GM18517 (cell line): ENCODE data around the gene GALR2.

Experiments
- ATAC-seq: cut with Tn5 transposase; IDR thresholded peaks from one replicate; pipeline ENCODE4 v1.9.1; 2021; ENCODE audit warnings: mild to moderate bottlenecking, moderate library complexity; ENCODE audit not compliant: unreplicated experiment

The GALR2 gene

DNA sequence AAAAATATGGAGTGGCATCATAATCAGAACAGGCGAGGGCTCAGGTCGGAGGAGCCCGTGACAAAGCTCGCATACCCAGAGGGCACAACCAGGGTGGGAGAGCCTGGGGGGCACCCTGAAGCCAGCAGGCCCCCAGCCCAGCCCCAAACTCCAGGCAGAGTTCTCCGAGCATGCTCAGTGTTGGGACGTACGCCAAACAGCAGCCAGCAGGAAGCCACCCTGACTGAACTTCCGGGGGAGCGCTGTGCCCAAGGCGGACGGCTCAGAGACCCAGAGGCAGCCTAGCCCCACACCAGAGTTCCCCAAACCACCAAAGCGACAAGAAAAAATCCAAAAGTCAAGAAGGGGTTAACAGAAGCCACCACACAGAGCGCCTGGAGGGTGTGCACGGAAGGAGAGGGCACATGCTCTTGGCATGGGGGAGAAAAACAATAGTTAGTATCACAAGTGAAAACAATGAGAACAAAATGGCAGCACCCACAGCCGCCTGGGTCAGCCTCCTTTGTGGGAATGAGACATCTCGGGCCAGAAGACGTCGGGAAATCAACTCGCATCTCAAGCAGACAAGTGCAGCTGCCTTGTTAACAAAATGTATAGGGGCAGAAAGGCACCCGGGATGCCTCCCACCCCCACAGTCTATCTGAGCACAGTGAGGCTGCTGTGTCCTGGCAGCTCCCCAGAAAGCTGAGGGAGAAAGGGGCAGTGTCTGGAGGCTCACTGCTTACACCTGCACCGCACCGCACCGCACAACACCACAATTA is 17.1 kb downstream of the GALR2 start:
- no peak for ATAC-seq

DNA sequence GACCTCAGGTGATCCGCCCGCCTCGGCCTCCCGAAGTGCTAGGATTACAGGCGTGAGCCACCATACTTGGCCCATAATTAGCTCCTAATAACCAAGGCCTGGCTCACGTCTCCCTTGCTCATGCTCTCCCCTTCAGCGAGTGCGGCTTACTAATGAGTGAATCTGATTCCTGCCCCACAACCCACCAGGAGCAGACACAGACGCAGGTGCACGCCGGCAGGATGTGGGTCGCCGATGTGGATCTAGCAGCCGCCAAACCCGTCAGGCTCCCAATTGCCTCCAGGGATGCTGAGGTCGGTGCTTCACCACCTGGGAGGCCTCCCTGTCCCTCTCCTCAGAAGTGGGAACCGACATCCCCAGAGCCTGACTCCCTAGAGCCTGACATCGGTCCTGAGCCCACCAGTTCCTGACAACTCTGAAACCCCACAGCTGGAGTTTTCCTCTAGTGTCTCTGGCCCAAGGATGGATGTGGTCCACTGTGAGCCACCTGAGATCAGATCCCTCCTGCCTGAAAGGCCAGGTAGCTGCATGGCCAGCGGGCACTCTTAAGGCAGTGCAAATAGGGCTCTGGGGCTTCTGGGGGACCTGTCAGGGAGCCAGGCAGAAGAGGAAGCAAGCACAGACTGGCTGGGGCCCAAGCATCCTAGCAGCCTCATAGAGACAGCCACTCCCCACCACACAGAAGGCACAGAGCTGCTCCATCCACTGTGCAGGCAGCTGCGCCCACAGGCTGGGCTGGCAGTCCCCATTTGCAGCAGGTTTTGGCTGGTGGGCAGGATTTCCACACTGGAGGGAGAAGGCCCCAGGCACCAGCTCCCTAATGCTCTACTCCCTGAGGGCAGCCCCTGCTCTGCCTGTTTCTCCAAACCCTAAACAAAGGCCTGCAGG is 18.2 kb downstream of the GALR2 start:
- no peak for ATAC-seq

DNA sequence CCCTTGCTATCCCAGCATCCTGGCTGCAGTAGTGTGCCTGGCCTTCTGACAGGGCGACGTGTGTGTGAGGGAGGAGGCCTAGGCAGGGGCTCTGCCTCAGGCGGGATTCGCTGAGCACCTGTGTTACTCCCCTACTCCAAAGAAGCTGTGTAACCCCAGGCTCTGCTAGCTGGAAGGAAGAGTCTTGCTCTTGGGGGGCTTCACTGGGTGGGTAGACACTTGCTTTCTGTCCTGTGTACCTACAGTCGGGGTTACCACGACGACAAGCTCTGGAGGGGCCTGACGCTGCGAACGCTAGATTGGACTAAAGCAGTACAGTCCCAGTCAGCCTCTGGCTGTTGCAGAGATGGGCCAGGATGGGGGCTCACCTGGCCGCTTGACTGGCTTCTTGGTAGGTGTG is 19.5 kb downstream of the GALR2 start:
- ATAC-seq = no peak

DNA sequence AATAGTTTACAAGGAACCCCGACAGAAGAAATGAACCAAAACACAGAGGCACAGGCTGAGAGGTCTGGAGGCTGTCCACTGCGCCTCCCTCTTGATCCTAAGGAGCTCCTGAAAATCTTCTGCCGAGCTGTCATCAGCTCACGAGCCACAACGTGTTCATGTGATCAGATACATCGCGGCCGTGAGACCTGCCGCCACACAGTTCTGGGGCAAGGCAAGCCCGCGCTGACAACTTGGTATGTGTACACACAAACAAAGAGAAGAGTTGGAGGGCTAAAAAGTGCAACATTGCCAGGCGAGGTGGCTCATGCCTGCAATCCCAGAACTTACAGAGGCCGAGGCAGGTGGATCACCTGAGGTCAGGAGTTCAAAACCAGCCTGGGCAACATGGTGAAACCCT is 21.4 kb downstream of the GALR2 start:
- ATAC-seq = no peak

DNA sequence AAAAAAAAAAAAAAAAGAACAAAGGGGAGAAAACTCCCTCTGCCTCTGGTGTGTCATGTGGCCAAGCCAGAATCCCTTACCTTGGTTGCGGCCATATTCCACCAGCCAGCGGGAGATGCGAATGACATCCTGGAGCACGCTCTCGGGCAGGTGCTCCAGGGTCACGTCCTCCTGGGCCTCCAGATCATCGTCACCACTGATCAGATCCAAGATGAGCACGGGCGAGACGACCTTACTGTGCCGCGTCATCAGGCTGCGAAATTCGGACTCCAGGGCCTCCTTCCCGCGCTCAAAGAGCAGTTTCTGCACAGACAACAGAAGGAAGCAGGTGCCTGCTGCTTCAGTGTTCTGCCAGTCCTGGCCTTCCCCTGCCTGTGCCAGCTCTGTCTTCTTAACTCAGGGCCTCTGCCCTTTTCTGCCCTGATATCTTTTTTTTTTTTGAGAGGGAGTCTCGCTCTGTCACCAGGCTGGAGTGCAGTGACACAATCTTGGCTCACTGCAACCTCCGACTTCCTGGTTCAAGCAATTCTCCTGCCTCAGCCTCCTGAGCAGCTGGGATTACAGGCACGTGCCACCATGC is 23.2 kb downstream of the GALR2 start:
- no peak for ATAC-seq

DNA sequence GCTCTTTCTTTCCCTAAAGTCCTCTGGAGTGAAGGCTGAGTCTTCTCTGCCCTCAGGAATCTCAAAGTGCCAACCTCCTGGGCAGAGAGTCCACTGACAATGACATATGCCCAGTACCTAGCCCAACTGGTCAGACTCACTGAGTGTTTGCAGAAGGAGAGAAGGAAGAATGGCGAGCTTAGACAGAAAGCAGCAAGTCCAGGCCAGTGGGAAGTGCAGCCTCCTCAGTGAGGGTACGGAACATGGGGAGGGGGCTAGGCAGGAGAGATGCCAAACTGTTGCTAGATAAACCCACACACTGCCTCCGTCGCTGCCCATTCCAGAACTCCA is 28.3 kb downstream of the GALR2 start:
- no peak for ATAC-seq

DNA sequence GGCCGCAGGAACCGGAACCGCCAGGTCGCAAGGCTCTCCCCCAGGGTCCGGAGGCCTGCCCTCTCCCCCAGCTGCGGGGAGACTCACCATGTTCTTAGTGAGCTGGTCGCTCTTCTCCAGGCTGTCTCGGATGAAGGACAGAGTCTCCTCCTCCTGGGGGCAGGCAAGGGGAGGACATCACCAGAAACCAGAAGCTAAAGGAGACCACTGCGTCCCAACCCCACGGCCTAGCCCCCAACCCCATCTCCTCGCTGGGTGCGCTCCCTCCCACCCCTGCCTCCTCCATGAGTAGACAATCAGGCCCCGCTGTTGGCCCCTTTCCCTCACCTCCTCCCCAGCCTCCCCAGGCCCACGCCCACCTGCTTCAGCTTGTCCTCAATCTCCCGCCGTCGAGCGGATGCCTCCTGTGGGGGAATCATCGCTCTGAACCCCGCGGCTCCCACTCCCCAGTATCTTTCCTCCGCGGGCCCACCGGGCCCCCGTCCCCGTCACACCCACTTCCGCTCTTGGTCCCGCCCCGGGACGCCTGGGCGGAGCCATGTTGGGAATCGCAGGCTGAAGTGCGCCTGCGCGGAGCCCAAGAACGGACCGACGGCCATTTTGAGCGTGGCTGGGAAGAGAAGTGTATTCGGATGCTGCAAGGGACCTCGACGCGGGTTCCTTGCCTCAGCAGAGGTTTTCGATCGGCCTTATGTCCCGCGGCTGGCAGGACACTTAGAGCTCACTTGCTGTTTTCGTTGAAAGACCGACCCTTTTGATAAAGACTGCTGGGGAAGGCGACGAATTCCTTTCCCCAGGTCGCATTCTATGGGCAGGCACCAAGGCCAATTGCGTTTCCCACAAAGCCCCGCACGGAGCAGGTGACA is 28.9 kb downstream of the GALR2 start, which contains the start of gene EXOC7:
TSS of gene EXOC7 (minus strand) at position 514 of the 866 bp plus-strand sequence. CDS start at position 419, 95 bp downstream.
- ATAC-seq = no peak

DNA sequence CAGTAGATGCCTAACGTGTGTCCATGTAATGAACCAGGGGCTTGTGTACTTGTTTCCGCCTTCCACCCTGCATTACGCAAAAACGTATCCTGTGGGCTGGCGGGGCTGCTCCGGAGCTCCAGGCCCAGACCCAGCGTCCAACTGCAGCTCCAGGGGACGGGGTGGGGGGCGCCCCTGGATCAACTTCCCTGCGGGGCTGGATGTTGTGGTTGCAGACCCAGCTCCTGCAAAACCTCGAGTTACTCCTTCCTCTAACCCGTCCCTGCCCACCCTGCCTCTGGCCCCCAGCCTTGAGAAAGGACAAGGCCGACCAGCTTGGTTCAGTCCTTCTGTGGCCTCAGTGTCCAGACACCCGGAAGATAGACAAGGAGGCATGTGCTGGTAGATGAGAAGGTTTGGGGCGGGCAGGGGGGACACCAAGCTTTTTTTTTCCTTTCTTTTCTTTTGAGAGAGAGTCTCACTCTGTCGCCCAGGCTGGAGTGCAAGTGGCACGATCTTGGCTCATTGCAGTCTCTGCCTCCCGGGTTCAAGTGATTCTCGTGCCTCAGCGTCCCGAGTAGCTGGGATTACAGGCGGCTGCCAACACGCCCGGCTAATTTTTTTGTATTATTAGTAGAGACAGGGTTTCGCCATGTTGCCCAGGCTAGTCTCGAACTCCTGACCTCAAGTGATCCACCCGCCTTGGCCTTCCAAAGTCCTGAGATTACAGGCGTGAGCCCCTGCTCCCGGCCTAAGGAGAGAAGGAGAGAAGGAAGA is 29.7 kb downstream of the GALR2 start:
- no peak for ATAC-seq

DNA sequence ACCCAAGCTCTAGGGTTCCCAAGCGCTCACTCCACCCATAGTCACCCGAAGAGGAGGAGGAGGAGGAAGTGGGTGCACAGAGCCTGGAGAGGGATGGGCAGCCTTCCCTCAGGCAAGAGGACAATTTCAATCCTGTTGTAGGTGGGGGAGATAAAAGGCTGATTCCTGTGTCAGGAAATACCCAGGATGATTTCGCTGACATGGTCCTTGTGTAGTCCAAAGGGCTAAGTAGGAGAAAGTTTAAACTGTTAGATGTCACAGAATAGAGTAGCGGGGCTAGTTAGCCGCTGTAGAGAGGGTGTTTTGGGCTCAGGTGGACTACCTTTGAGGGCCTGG is 30.3 kb downstream of the GALR2 start:
- ATAC-seq = no peak

DNA sequence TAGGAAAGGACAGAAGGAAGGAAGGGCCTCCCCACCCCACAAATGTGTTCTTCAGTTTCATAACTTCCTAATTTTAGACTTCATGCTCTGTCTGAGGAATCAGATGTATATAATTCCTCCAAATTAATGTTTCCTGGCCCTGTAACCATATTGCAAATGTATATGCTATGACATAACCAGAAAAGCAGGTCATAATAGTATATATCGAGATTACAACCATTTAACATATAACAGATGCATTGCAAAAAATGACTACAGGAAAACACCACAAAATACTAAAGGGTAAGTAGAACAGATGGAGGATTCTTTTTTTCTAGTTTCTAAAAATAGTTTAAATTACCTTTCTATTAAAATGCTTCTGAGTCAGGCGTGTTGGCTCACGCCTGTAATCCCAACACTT is 32.1 kb downstream of the GALR2 start:
- no peak for ATAC-seq

DNA sequence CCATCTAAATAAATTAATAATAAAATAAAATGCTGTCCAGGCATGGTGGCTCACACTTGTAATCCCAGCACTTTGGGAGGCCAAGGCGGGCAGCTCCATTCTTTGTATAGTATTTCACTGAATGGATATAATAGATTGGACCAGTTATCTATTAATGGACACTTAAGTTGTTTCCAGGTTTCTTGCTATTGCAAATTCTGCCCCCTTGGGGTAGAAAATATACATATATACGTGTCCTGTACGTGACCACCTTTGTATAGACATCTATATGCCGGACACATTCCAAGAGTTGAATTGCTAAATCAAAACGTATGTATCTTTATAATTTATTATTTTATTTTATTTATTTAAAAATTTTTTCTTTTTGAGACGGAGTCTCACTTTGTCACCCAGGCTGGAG is 32.9 kb downstream of the GALR2 start:
- ATAC-seq = no peak

DNA sequence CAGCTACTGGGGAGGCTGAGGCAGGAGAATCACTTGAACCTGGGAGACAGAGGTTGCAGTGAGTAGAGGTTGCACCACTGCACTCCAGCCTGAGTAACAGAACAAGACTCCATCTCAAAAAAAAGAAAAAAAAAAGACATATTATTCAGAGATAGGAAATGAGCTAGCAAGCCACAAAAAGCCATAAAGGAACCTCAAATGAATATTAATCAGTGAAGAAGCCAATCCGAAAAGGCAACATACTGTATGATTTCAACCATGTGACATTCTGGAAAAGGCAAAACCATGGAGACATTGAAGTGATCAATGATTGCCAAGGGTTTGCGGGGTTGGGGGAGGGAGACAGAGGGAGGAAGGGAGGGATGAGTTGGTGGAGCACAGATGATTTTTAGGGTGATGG is 37.4 kb downstream of the GALR2 start:
- ATAC-seq = no peak

DNA sequence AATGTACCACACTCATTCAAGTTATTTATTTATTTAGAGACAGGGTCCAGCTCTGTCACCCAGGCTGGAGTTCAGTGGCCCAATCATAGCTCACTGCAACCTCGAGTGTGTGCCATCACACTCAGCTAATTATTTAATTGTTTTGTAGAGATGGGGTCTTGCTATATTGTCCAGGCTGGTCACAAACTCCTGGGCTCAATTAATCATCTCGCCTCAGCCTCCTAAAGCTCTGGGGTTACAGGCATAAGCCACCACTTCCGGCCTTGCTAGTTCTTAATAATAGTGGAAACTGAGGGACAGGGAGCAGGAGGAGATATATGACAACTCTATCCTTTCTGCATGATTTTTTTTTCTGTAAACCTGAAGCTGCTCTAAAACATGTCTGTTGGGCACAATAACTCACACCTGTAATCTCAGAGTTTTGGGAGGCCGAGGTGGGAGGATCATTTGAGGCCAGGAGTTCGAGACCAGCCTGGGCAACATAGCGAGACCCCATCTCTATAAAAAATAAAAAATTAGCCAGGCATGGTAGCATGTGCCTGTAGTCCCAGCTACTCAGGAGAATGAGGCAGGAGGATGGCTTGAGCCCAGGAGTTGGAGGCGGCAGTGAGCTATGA is 40.7 kb downstream of the GALR2 start:
- ATAC-seq = no peak

DNA sequence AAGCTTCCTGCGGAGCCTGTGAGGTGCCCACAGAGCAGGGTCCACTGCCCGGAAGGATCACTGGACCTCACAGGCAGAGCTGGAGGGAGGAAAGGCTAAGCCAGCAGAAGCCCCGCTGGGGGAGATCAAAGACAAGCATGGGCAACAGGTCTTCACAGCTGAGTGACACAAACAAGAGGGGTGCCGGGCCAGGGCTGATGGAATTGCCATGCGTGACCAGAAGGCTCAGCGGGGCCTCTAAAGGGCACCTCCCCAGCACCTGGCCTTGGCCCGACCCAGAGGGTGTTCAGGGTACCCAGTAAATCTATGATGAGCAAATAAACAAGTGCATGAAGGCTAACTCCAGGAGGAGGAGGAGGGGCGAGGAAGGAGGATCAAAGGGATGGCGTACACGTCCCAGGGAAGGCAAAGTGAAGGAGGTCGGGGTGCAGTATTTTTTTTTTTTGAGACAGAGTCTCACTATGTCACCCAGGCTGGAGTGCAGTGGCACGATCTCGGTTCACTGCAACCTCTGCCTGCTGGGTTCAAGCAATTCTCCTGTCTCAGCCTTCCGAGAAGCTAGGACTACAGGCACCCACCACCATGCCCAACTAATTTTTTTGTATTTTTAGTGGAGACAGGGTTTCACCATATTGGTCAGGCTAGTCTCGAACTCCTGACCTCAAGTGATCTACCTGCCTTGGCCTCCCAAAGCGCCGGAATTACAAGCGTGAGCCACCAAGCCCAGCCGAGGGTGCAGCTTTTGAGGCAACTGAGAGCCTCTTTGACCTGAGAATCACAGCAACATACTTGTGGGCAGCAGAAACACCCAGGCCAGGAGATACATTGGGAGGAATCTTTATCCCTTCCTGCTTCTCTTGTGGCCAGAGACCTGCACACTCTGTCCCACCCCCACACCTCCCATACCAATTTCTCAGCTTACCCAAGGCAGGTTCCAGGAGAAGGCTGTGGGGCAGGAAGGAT is 45.1 kb downstream of the GALR2 start:
- ATAC-seq = no peak

DNA sequence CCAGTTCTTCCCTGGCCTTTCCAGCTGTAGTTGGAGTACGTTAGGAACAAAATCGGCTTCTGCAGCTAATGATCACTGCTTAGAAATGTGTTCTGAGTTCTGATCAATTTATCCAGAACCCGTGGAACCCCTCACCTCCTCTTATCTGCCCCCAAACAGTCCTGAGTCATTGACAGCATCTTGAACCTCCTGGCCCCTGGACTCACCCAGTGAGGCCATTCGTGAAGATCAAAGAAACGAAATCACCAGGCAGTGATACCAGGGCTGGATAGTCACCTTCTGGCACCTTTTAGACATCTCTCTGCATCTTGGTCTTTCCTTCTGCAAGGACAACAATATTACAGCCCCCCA is 46.1 kb downstream of the GALR2 start:
- ATAC-seq = no peak

DNA sequence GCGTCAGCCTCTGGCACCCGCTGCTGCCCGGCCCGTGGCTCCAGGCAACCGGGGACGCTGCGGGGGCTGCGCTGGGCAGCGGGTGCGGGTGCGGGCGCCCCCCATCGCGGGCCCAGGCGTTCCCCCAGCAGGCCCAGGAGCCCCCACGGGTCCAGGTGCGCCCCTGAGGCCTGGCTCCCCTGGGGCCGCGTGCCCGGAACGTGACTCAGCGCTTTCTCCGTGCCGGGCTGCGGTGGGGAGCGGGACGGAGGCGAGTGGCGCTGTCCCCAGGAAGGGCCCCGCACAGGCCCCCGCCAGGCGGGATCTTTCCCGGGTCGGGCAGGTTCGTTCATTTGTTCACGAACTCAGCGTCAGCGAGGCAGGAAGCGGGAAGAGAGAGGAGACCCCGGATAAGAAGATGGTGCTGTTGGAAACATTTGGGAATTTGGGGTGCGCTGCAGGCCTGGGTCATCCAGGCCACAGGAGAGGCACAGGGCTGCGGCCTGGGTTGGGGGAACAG is 47.4 kb downstream of the GALR2 start:
- no peak for ATAC-seq

DNA sequence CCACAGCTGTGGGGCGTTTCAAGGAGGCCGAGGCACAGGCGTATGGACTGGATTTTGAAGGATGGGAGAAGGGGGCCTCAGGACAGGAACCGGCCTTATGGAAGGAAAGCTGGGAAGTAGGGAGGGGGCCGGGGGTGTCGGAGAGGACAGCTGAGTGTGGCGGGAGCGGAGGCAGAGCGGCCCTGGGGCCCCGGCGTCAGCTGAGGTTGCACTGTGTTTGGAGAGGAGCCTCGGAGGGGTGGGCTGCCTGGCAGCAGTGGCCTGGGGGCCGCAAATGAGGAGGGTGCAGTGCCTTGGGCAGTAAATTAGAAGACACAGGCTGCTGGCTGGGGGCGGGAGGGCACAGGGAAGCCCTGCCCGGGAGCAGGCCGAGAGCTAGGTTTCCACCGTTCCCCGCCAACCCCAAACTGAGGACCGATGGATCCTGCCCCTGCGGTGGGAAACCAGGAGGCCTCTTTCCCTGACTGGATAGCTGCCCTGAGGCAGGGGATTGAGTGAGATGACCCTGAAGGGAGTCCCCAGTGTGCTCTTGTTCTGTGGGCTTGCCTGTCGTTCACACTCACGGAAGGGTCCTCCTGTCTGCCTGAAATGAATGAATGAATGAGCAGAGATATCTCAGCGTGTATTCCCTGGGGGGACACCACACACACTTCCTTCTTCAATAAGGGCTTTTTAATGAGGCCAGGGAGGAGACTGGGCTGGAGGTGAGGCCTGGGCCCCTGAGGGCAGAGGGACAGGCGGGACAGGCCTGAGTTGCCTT is 48.0 kb downstream of the GALR2 start:
- ATAC-seq = no peak

DNA sequence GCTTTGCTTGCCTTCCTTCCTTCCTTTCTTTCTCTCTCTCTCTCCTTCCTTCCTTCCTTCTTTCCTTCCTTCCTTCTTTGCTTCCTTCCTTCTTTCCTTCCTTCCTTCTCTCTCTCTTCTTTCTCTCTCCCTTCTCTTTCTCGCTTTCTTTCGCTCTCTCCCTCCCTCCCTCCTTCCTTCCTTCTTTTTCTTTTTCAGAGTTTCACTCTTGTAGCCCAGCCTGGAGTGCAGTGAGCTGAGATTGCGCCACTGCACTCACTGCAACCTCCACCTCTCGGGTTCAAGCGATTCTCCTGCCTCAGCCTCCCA is 48.6 kb downstream of the GALR2 start:
- ATAC-seq = no peak
